GM12801 (cell line): Measurements from ENCODE around the gene ABCG5.

Source experiments
- CTCF ChIP-seq: IDR thresholded peaks from one replicate; pipeline ENCODE4 v1.5.1; 2011; ENCODE audit warnings: control low read depth; ENCODE audit not compliant: insufficient read length; ENCODE audit errors: extremely low read depth

ABCG5 gene

GRCh38 chr2:43831543-43832294, 6.9 kb downstream of the ABCG5 start:
- TF ChIP-seq CTCF, result no peak

- no peak for TF ChIP-seq CTCF
Measured at GRCh38 chr2:43826305-43827250, 12.1 kb downstream of the ABCG5 start.

- no peak for TF ChIP-seq CTCF
Measured at GRCh38 chr2:43825841-43826240, 12.8 kb downstream of the ABCG5 start.

GRCh38 chr2:43824951-43825493, 13.6 kb downstream of the ABCG5 start:
- no peak for TF ChIP-seq CTCF

GRCh38 chr2:43824512-43824911, 14.1 kb downstream of the ABCG5 start:
- no peak for TF ChIP-seq CTCF

GRCh38 chr2:43823751-43824150, 14.9 kb downstream of the ABCG5 start:
- no peak for TF ChIP-seq CTCF

GRCh38 chr2:43822839-43823238, 15.8 kb downstream of the ABCG5 start:
- no peak for TF ChIP-seq CTCF
